GM21360 (cell line): ENCODE data around the gene BABAM2.

ENCODE experiments used
- ATAC-seq: cut with Tn5 transposase; IDR thresholded peaks from one replicate; pipeline ENCODE4 v1.9.1; 2021; ENCODE audit warnings: mild to moderate bottlenecking, moderate library complexity; ENCODE audit not compliant: unreplicated experiment

BABAM2 gene

GRCh38 chr2:28152585-28153280 lies 262.2 kb downstream of the BABAM2 start:
- ATAC-seq, result no peak

- no peak for ATAC-seq
Measured at GRCh38 chr2:28153851-28154250, 263.3 kb downstream of the BABAM2 start.

GRCh38 chr2:28155086-28155485 lies 264.6 kb downstream of the BABAM2 start:
- no peak for ATAC-seq

GRCh38 chr2:28155627-28156026 lies 265.1 kb downstream of the BABAM2 start:
- no peak for ATAC-seq

GRCh38 chr2:28158791-28159190 lies 268.3 kb downstream of the BABAM2 start:
- no peak for ATAC-seq

GRCh38 chr2:28160986-28161425 lies 270.5 kb downstream of the BABAM2 start:
- no peak for ATAC-seq

- ATAC-seq, result no peak
Measured at GRCh38 chr2:28161466-28161865, 270.9 kb downstream of the BABAM2 start.

- no peak for ATAC-seq
Measured at GRCh38 chr2:28162564-28162963, 272.0 kb downstream of the BABAM2 start.

GRCh38 chr2:28163028-28163427 lies 272.5 kb downstream of the BABAM2 start:
- ATAC-seq, result no peak

- no peak for ATAC-seq
Measured at GRCh38 chr2:28163627-28164279, 273.2 kb downstream of the BABAM2 start.

- no peak for ATAC-seq
Measured at GRCh38 chr2:28164280-28164801, 273.8 kb downstream of the BABAM2 start.

GRCh38 chr2:28165087-28165635 lies 274.6 kb downstream of the BABAM2 start:
- no peak for ATAC-seq

- ATAC-seq, result no peak
Measured at GRCh38 chr2:28166956-28167355, 276.4 kb downstream of the BABAM2 start.

GRCh38 chr2:28168376-28168775 lies 277.8 kb downstream of the BABAM2 start:
- no peak for ATAC-seq

- no peak for ATAC-seq
Measured at GRCh38 chr2:28169492-28169891, 279.0 kb downstream of the BABAM2 start.

- no peak for ATAC-seq
Measured at GRCh38 chr2:28172114-28172898, 281.8 kb downstream of the BABAM2 start.

GRCh38 chr2:28173377-28173776 lies 282.8 kb downstream of the BABAM2 start:
- no peak for ATAC-seq

- no peak for ATAC-seq
Measured at GRCh38 chr2:28174211-28174610, 283.7 kb downstream of the BABAM2 start.

- no peak for ATAC-seq
Measured at GRCh38 chr2:28175028-28175427, 284.5 kb downstream of the BABAM2 start.

GRCh38 chr2:28178946-28179345 lies 288.4 kb downstream of the BABAM2 start:
- no peak for ATAC-seq

- no peak for ATAC-seq
Measured at GRCh38 chr2:28181801-28182200, 291.3 kb downstream of the BABAM2 start.
